Panc1 (cell line): Measurements from ENCODE around the gene RSAD2. TPM values are rescaled to one million over a fixed set of nuclear protein-coding genes. Genes with fewer than 3 reads are reported as not detected.

Source experiments
- ATAC-seq: fragments of 200-7000 bp; cut with Tn5 transposase; 2 replicates; pipeline ENCODE4 v1.9.1; 2020; ENCODE audit warnings: mild to moderate bottlenecking, moderate library complexity
- BruUV-seq: library from RNA; stranded (reverse); fragments of 400-500 nt; replicated peaks from 2 replicates; lab custom pipeline; 2021; lab: Mats Ljungman, UMichigan
- CTCF ChIA-PET: fragments of 300-600 bp; sonication (Branson Sonifier 250); formaldehyde crosslinking; loops from one replicate; lab custom pipeline; 2022; ENCODE audit warnings: antibody characterized with exemption; lab: Charles Lee
- POLR2A ChIA-PET: fragments of 300-600 bp; sonication (Branson Sonifier 250); formaldehyde crosslinking; loops from one replicate; lab custom pipeline; 2022; ENCODE audit warnings: antibody characterized with exemption; lab: Charles Lee
- DNase-seq: peaks from one replicate; pipeline ENCODE4 v3.0.0-alpha.2; 2010; ENCODE audit warnings: low read depth, low spot score
- H3K27ac ChIP-seq: 2 replicates; pipeline ENCODE4 v1.5.1; 2011; ENCODE audit warnings: mild to moderate bottlenecking, low read length, inconsistent platforms
- H3K27me3 ChIP-seq: fragments of 200-500 bp; sonication (Bioruptor generic); 2 replicates; pipeline ENCODE4 v1.6.0; 2014; ENCODE audit warnings: low read length, inconsistent platforms; ENCODE audit not compliant: control insufficient read depth, insufficient read depth
- H3K36me3 ChIP-seq: fragments of 200-500 bp; sonication (Bioruptor generic); 2 replicates; pipeline ENCODE4 v1.5.1; 2014; ENCODE audit warnings: inconsistent platforms, mild to moderate bottlenecking, low read length, moderate library complexity; ENCODE audit not compliant: control insufficient read depth, insufficient read depth
- H3K4me1 ChIP-seq: 2 replicates; pipeline ENCODE4 v1.5.1; 2011; ENCODE audit warnings: inconsistent platforms, mild to moderate bottlenecking, low read length, moderate library complexity; ENCODE audit not compliant: control insufficient read depth, insufficient read depth
- H3K4me3 ChIP-seq, 2 experiments: 2 replicates each; pipeline ENCODE4 v1.5.1; 2011 to 2012; ENCODE audit warnings: low read depth in 2 of 2, low read length in 2 of 2, mild to moderate bottlenecking in 2 of 2, inconsistent platforms in 1 of 2, moderate library complexity in 1 of 2
- H3K9me3 ChIP-seq: fragments of 200-500 bp; sonication (Bioruptor generic); 2 replicates; pipeline ENCODE4 v1.5.1; 2014; ENCODE audit warnings: low read depth, mild to moderate bottlenecking, inconsistent platforms, low read length, moderate library complexity; ENCODE audit not compliant: control insufficient read depth, insufficient read depth
- CTCF ChIP-seq: fragments of 450-650 bp; IDR thresholded peaks from 2 replicates; pipeline ENCODE4 v1.5.1; 2017; ENCODE audit warnings: mild to moderate bottlenecking
- POLR2AphosphoS5 ChIP-seq: IDR thresholded peaks from 2 replicates; pipeline ENCODE4 v1.6.1; 2012; ENCODE audit warnings: mild to moderate bottlenecking, low read depth, low read length, moderate library complexity
- REST ChIP-seq, 2 experiments: IDR thresholded peaks; 2 replicates each; pipeline ENCODE4 v1.6.1; 2011 to 2012; ENCODE audit warnings: low read depth in 2 of 2, control low read depth in 1 of 2, low read length in 1 of 2, mild to moderate bottlenecking in 1 of 2, moderate library complexity in 1 of 2; ENCODE audit not compliant: insufficient read depth in 1 of 2
- SIN3A ChIP-seq: IDR thresholded peaks from 2 replicates; pipeline ENCODE4 v1.6.1; 2012; ENCODE audit warnings: low read depth, mild to moderate bottlenecking, low read length, moderate library complexity, borderline replicate concordance; ENCODE audit not compliant: insufficient read depth
- TCF7L2 ChIP-seq: IDR thresholded peaks from 2 replicates; pipeline ENCODE4 v1.6.1; 2011; ENCODE audit warnings: mild to moderate bottlenecking, low read depth, low read length, inconsistent platforms
- in situ Hi-C: cut with HindIII; loops from 2 replicates; pipeline ENCODE4 v1.10.0; 2016; ENCODE audit warnings: low sequenced_read_pairs, low pct_unique_long_range_greater_than_20kb
- intact Hi-C: fragments of 100-400 bp; cut with micrococcal nuclease; formaldehyde crosslinking; loops from one replicate; pipeline ENCODE4 v1.10.0; 2022; ENCODE audit not compliant: unreplicated experiment
- total RNA-seq: library from RNA; stranded (reverse); gene quantifications from one replicate; pipeline ENCODE4 v1.2.1, GENCODE V29; 2021; ENCODE audit not compliant: unreplicated experiment

RSAD2 gene
- total RNA-seq, 1 experiment from 2014 or later: 0.44 TPM

GRCh38 chr2:6926071-6926732, 48.6 kb downstream of the RSAD2 start:
- intact Hi-C loops (no loop called here), in situ Hi-C loops (no loop called here)
- H3K36me3 ChIP-seq: no peaks in the 10 kb centered on the region
- no peaks in the 10 kb centered on the region for H3K4me1 ChIP-seq
- TF ChIP-seq CTCF (no peak), REST (IDR thresholded peaks at IDR 0.05; ENCODE audit: insufficient read depth in 1 of 2, low read depth in 2 of 2, low read length in 1 of 2) (no peak), POLR2AphosphoS5 (no peak), SIN3A (no peak), TCF7L2 (no peak)
- no peak for ATAC-seq
- no peak overlapping the region for H3K4me3 ChIP-seq
- H3K27ac ChIP-seq: no peak overlapping the region
- no TSS peak for BruUV-seq
- H3K27me3 ChIP-seq: no peaks in the 10 kb centered on the region
- no peak for DNase-seq
- ChIA-PET POLR2A (no interaction called here), CTCF (no interaction called here)
- H3K9me3 ChIP-seq: no peaks in the 10 kb centered on the region

GRCh38 chr2:6927186-6927585, 49.6 kb downstream of the RSAD2 start:
- no peak for DNase-seq
- H3K4me3 ChIP-seq: no peak overlapping the region
- no peak overlapping the region for H3K27ac ChIP-seq
- CTCF ChIA-PET: no interaction called here
- no TSS peak for BruUV-seq
- intact Hi-C loops (no loop called here), in situ Hi-C loops (no loop called here)
- TF ChIP-seq CTCF (no peak), POLR2AphosphoS5 (no peak), REST (IDR thresholded peaks at IDR 0.05; ENCODE audit: insufficient read depth in 1 of 2, low read depth in 2 of 2, low read length in 1 of 2) (no peak), TCF7L2 (no peak), SIN3A (no peak)
- H3K27me3 ChIP-seq: no peaks in the 10 kb centered on the region
- H3K4me1 ChIP-seq: no peaks in the 10 kb centered on the region
- no peaks in the 10 kb centered on the region for H3K9me3 ChIP-seq
- ATAC-seq: no peak
- POLR2A ChIA-PET: no interaction called here
- no peaks in the 10 kb centered on the region for H3K36me3 ChIP-seq
